ENCODE results near the gene TTLL11.

Gene TTLL11

GRCh38 chr9:121974421-121974820 lies 118.7 kb downstream of the TTLL11 start:
- no peak for DNase-seq (ENCODE audit: low read depth)

GRCh38 chr9:121972501-121972981 lies 120.6 kb downstream of the TTLL11 start:
- no peak for DNase-seq (ENCODE audit: low read depth)

DNA sequence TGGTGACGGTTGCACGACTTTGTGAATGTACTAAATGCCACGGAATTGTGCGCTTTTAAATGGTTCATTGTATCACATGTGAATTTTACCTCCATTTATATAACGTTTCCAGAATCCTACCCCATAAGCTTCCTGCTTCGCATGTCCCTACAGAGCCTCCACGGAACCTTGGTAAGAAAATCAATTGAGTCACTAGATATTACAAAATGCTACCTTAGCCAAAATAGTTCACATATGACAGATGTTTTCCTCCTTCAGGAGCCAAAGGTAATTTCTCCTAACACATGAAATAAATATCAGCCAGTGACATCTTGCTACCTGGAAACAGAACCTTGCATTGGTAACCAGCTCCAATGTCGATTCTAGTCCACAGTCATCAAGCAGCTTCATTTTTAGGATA lies 125.1 kb downstream of the TTLL11 start:
- no peak for DNase-seq (ENCODE audit: low read depth)

DNA sequence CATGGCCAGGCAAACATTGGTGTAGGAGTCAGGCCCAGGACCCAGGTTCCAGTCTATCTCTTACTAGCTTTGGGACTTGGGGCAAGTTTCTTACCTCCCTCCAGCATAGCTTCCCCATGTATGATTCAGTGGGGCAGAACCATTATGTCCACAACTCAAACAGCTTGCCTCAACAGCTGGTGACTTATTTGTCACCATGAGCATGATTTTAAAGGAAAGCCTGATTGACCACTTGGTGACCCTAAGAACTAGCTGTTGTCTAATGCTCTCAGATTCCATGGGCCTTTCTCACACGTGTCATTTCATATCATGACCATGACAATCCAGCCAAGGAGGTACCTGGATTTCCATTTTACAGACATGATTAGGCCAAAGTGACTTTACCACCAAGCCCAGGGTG lies 126.4 kb downstream of the TTLL11 start:
- no peak for DNase-seq (ENCODE audit: low read depth)

- no peak for DNase-seq (ENCODE audit: low read depth)
These were observed 129.5 kb downstream of the TTLL11 start for GRCh38 chr9:121963528-121963995.

DNA sequence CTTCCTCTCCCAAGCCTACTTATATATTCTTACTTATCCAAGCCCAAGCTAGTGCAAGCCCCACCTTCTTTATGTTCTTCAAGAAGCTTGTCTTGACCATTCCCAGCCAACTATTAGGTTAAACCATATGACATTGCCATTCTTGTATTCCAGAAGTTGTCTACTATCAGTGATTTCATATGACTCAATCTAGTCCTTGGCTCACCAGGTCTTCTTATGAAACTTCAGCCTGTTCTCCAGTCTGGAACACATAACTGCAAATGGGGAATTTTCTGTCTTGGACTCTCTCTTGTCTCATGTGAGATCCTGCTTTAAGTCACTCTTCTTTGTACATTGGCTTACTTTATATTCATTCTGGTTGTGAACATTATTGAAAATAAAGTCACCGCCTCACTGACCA lies 130.7 kb downstream of the TTLL11 start:
- no peak for DNase-seq (ENCODE audit: low read depth)

DNA sequence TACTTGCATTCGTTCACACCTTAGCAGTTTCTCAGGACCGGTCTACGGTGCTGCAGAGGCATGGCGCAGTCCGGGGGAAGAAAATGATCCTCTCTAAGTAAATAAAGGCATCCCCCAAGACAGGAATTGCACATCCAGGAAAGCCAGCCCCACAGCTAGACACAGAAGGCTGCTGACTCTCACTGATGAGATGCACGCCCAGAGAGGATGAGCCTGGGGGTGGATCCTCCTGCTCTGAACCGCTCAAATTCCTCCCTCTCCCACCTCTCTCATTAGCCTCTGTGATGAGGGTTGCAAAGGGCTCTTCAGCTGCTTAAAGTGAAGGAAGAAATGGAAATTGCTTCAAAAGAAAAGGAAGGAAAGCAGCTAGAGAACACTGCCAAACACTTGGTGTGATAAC lies 132.4 kb downstream of the TTLL11 start:
- DNase-seq (ENCODE audit: low read depth), result no peak

DNA sequence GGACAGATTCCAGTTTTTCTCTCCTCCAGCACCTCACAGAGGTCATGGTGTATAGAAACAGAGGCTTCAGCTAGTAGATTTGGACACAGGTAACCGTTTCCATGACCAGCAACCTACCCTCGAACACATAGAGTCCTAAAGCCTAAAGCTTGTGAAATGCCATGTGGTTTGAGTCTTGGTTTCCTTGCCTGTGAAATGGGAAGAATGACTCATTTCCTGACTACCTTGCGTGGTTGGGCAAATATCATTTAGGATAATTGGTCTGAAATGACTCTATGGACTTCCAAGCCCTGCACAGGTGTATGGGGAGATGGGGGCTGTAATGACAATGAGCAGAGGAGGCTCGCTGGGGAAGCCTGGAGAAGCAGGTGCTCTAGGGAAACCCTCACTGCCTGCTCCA lies 134.6 kb downstream of the TTLL11 start:
- no peak for DNase-seq (ENCODE audit: low read depth)

- no peak for DNase-seq (ENCODE audit: low read depth)
These were observed 136.3 kb downstream of the TTLL11 start for GRCh38 chr9:121956808-121957207.

GRCh38 chr9:121955649-121956048 lies 137.5 kb downstream of the TTLL11 start:
- no peak for DNase-seq (ENCODE audit: low read depth)

DNA sequence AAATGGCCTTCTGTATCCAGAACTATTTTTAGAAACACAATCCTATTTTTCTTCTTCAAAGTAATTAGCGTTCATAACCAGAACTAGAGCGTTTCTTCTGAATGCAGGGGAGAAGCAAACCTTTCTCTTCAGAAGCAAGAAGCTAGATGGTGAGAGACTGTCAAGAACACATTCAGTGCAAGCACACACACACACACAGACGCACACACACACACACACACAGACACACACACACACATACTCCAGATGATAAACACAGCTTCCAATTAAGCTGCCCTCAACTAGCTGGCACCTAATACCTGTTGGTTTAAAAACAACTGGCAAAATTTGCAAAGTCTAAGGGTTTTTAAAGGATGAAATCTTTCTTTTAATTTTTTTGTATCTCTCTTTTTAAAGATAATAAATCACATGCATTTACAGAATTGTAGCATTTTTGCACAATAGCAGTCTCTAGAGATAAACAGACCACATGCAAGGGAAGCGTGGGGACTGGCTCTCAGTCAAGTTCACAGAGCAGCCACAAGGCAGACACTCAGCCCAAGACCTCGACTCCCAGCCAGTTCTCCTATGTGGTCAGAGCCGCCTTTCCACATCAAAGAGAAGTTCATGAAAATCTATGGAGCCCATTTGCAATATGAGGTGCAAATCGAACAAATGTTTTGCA lies 138.5 kb downstream of the TTLL11 start:
- DNase-seq (ENCODE audit: low read depth), result no peak

DNA sequence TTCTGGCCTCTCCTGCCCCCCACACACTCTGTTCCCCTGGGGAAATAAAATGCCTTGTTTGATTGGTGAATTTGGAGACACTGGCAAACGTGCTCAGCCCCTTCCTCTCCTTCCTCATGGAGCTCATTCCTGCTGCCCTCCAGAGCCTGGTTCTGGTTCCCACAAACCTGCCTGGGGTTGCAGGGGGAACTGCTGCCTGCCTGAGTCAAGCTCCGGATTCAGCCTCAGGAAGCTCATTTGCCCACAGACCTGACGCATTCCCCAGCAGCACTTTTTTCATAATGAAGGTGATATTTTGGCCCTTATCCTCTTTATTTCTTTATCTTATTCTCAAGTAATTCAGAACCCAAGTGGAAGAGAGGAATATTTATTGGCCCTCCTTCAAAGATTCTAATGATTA lies 140.5 kb downstream of the TTLL11 start:
- no peak for DNase-seq (ENCODE audit: low read depth)

GRCh38 chr9:121950866-121951265 lies 142.2 kb downstream of the TTLL11 start:
- no peak for DNase-seq (ENCODE audit: low read depth)

GRCh38 chr9:121950441-121950840 lies 142.7 kb downstream of the TTLL11 start:
- DNase-seq (ENCODE audit: low read depth), result no peak

- DNase-seq (ENCODE audit: low read depth), result no peak
These were observed 143.3 kb downstream of the TTLL11 start for GRCh38 chr9:121949766-121950165.

DNA sequence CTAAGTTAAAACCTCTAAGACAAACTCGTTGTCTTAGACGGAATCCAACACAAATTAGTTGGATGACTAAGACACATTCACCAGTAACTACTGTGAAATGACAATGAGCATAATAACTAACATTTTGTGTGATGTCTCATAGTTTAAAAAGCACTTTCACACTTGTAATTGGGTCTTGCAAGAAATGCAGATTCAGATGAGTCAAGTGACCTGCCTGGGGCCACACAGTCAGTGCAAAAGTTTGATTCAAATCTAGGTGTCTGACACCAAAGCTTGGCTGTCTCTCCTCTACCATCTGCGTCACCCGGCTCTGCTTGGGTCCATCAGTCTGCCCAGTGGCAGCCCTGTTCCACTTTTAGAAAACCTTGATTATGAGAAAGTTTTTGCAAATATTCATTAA lies 143.7 kb downstream of the TTLL11 start:
- DNase-seq (ENCODE audit: low read depth), result no peak

DNA sequence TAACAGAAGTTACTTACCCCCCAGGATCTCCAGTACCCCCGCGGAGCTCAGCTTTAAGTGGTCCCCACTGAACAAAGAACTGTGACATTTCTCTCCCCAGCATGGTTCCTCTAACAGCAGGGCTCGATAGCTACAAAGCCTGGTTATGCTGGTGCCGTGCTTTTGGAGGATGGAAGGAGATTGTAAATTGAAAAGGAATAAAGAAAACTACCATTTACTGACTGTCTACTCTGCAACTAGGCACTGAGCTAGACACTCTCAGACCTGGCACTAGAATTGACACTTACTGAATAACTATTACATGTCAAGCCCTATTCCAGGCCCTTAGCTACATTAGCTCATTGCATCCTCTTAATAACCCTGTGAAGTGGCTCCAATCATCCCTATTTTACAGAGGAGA lies 145.3 kb downstream of the TTLL11 start:
- no peak for DNase-seq (ENCODE audit: low read depth)

DNA sequence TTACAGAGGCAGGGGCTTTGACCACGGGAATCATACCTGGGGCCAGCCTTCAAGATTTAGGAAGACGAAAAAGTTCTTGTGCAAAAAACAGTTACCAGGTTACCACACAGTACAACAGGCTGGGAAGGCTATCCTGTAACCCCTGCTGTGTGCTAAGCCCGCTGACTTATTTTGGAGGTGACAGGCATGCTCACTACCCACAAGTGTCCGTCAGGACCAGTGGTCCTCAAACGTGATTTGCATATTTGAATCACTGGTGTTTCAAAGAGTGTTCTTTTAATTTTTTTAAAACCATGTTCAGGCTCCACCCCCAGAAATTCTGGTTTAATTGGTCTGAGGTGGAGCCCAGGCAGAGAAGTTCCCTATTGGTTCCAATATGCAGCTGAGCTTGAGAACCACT lies 146.6 kb downstream of the TTLL11 start:
- no peak for DNase-seq (ENCODE audit: low read depth)

GRCh38 chr9:121945849-121946248 lies 147.3 kb downstream of the TTLL11 start:
- DNase-seq (ENCODE audit: low read depth), result no peak

- no peak for DNase-seq (ENCODE audit: low read depth)
These were observed 147.8 kb downstream of the TTLL11 start for GRCh38 chr9:121945281-121945680.

DNA sequence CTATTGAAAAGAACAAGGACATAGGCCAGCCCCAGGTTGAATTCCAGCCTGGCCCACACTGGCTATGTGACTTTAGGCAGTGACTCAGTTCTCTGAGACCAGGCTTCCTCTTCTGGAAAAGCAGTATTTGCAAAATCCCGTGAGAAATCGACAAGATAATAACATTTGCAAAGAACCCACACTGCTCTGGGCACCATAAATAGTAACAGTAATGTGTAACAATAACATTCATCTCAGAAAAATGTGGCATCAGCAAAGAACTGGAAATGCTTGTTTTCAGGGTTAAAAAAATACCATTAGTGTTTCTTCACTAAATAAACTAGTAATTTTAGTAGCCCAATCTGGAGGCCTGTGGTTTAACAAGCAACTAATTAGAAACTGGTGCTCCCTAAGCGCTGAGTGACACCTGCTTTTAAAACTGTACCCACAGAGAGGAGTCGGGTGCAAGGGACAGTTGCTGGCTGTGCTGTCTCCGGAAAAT lies 148.4 kb downstream of the TTLL11 start:
- DNase-seq (ENCODE audit: low read depth), result no peak

GRCh38 chr9:121943463-121943862 lies 149.6 kb downstream of the TTLL11 start:
- DNase-seq (ENCODE audit: low read depth), result no peak

GRCh38 chr9:121942866-121943382 lies 150.2 kb downstream of the TTLL11 start:
- DNase-seq (ENCODE audit: low read depth), result no peak

- DNase-seq (ENCODE audit: low read depth), result no peak
These were observed 150.8 kb downstream of the TTLL11 start for GRCh38 chr9:121942313-121942712.

All from activated T-helper 1 cell treated with Interleukin-2 at 50 U/mL for 16 hours (primary cell).